GF-D8 (cell line): Measurements from ENCODE around the gene FFAR3.
"Not testable (repeated sequence)": the region's sequence is repeated elsewhere in the genome, so short reads cannot be mapped to it uniquely, and the experiment has no call there.

Source experiments
- DNase-seq: peaks from one replicate; lab custom pipeline; 2025; lab: John Stamatoyannopoulos, UW

FFAR3 gene

DNA sequence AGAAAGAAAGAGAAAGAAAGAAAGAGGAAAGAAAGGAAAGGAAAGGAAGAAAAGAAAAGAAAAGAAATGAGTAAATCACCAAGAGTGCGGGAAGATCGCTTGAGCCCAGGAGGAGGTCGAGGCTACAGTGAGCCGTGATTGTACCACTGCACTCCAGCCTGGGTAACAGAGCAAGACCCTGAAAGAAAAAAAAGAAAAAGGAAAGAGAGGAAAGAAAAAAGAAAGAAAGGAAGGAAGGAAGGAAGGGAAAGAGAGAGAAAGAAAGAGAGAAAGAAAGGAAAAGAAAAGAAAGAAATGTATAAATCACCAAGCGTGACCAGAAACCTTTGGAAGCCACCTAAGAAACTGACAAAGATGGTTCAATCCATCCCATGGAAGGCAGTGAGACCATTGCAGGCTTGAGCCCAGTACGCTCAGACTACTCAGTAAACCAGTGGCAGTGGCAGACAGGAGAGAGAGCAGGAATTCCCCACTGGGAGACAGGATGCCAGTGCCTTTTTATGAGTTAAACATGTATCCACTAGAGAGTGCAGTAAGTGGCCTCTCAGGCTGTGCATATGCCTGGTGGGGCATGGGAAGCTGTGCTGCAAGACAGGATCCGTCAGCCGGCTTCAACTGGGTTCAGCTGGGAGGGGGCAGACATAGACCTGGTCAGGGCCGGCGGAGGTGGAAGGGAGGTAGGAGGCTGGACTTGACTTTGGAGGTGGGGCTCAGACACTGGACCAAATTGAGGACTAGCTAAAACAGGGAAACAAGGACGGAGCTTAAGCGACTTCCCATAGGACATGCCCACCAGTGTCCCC, 17.4 kb downstream of the FFAR3 start:
- DNase-seq, result no peak

DNA sequence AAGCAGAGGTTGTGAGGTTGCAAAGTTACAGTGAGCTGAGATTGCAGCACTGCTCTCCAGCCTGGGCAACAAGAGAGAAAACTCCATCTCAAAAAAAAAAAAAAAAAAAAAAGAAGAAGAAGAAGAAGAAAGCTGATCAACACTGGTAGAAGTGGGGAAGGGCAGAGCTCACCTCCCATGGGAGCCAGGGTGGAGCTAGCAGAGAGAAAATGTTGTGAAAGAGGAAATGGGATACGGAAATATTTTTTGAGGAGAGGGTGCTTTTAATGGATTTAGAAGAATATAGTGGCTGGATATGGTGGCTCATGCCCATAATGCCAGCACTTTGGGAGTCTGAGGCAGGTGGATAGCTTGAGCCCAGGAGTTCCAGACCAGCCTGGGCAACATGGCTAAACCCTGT, 19.4 kb downstream of the FFAR3 start:
- DNase-seq, result no peak

DNA sequence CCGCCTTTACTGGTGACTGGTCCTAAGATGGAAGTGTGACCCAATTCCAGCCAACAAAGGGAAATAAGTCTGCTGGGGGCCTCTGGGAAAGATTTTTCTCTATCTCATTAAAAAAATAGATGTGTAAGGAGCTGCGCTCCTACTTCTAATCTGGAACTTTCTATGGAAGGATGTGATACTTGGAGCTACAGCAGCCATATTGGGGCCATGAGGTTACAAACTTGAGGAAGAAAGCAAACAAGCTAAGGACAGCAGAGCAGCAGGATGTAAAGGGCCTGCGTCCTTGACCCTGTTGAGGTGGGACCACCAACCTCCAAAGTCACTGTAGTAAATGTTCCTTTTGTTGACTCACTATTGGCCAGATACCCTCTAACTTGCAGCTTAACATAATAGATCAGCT, 20.1 kb downstream of the FFAR3 start:
- no peak for DNase-seq

DNA sequence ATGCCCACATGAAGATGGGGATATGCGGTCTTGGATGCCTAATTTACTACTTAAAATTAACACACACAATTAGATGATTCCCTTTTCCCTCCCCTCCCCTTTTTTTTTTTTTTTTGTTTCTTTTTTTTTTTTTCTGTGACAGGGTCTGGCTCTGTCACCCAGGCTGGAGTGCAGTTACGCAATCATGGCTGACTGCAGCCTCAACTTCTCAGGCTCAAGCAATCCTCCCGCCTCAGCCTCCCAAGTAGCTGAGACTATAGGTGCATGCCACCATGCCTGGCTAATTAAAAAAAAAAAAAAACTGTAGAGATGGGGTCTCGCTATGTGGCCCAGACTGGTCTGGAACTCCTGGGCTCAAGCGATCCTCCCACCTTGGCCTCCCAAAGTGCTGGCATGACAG, 21.3 kb downstream of the FFAR3 start:
- not testable (repeated sequence) for DNase-seq

DNA sequence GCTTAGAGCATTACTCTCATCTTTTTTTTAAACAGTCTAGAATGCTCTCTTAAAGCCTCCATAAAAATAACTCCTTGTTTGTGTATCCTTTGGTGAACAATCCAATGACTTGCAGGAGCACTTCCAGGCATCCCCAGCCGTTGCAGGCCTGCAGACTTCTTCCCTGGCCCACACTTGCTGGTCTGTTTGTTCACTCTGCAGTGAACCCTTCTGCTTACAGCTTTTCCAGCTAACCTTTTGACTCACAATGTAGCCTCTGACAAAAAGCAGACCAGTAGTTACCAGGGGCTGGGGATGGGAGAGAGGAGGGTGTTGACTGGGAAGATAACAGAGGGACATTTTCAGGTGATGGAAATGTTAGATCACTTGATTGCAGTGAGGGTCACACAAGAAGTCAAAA, 21.7 kb downstream of the FFAR3 start:
- no peak for DNase-seq

DNA sequence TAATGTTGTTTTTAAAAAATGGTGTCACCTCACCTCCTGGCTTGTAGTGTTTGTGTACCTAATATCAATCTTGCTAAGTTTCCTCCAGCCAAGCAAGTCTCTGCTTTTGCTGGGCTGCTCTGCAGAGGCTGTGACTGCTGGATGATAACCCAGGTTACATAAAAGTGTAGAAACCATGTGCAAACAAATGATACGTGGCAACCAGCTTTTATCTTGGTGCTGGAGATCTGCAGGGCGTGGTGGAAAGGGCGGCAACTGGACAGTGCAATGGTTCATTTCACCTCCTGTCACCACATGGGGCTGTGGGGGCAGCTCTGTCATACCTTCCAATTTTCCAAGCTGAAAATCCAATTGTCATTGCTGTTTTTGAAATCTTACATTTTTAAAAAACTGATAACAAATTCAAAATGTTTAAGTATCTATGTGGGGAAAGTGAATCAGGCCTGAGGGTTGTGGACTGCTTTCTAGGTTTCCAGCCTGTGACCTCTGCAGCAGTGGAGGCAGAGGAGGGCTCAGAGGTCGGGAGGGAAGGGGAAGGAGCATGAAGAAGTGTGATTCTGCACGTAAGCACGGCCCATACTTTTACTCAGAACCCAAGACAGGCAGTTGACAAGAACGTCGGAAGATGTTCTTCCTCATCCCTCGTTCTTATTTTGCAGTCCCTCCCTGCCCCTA, 22.3 kb downstream of the FFAR3 start:
- DNase-seq, result no peak

DNA sequence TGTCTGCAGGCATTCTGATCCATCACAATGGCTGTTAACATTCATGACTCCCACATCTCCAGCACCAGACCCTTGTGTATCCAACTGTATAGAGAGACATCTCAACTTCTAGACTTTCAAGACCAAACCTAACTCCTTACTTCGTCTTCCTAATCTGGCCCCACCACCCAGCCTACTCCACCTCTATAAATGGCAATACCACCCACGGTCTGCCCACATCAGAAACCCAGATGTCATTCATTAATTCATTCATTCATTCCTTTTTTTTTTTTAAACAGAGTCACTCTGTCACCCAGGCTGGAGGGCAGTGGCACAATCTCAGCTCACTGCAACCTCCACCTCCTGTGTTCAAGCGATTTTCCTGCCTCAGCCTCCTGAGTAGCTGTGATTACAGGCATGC, 23.1 kb downstream of the FFAR3 start:
- DNase-seq, result no peak

DNA sequence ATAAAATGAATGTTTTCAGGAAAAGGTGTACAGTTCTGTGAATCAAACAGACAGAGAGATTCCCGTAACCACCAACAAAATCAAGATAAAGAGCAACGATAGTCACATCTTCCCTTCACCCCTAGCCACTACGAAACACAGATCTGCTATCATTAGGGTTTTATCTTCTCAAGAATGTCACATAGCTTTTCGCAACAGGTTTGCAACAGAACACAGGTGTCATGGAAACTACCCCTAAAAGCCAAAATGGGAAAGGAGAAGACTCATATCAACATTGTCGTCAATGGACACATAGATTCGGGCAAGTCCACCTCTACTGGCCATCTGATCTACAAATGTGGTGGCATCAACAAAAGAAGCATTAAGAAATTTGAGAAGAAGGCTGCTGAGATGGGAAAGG, 23.7 kb downstream of the FFAR3 start:
- DNase-seq, result no peak

DNA sequence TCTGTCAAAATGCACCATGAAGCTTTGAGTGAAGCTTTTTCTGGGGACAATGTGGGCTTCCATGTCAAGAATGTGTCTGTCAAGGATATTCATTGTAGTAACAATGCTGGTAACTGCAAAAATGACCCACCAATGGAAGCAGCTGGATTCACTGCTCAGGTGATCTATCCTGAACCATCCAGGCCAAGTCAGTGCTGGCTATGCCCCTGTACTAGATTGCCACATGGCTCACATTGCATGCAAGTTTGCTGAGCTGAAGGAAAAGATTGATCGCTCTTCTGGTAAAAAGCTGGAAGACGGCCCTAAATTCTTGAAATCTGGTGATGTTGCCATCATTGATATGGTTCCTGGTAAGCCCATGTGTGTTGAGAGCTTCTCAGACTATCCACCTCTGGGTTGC, 25.3 kb downstream of the FFAR3 start:
- DNase-seq, result no peak

DNA sequence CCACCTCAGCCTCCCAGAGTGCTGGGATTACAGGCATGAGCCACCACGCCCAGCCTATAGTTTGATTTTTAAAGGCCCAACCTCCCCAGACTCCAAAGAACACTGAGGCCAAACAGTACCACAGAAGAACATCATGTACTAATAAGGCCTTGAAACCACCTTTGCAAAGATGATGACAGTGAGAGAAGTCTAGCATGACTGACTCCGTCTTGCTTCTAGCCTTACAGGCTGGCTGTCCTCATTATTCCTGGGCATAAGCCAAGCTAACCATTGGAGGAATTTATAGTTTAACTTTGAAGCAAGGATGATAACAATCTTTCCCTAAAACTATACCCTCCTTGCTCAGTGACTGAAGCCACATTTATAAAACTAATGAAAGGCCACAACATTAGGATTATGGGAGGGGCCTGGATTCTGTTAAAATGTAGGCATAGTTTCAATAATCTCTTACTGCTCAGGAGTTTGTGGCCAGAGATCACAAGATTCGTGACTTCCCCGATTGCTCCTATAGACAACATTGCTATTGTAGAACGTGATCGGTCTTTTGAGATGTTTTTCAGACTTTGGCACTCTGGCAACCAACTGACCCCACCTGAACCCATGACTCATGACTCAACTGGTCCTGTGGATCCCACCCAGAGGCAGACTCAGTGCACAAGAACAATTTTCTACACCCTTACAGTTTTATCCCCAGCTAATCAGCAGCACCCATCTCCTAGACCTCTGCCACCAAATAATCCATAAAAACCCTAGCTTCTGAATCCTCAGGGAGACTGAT, 30.2 kb downstream of the FFAR3 start:
- DNase-seq, result no peak

DNA sequence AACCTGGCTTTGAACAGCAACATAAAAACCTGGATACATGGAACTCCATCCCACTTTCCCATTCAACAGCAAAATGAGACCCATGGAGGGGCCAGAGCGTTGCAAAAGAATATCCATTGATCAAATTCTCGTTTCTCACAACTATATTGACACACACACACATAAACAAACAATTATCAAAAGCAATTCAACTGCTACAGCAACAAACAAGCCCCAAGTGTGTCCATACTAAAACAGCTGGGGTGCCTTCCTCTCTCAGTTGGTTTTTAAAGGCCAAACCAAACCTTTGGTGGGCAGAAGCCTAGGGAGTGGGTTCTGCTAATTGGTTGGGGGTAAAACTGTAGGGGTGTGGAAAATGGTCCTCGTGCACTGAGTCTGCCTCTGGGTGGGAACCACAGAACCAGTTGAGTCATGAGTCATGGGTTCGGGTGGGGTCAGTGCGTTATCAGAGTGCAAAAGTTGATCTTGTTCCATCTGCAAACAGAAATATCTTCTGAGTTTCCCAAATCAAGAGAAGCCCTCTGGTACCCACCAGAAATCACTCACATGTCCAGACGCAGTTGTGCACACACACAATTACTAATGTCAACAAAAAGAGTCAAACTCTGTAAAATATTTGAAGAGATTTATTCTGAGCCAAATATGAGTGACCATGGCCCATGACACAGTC, 31.1 kb downstream of the FFAR3 start:
- DNase-seq, result no peak

DNA sequence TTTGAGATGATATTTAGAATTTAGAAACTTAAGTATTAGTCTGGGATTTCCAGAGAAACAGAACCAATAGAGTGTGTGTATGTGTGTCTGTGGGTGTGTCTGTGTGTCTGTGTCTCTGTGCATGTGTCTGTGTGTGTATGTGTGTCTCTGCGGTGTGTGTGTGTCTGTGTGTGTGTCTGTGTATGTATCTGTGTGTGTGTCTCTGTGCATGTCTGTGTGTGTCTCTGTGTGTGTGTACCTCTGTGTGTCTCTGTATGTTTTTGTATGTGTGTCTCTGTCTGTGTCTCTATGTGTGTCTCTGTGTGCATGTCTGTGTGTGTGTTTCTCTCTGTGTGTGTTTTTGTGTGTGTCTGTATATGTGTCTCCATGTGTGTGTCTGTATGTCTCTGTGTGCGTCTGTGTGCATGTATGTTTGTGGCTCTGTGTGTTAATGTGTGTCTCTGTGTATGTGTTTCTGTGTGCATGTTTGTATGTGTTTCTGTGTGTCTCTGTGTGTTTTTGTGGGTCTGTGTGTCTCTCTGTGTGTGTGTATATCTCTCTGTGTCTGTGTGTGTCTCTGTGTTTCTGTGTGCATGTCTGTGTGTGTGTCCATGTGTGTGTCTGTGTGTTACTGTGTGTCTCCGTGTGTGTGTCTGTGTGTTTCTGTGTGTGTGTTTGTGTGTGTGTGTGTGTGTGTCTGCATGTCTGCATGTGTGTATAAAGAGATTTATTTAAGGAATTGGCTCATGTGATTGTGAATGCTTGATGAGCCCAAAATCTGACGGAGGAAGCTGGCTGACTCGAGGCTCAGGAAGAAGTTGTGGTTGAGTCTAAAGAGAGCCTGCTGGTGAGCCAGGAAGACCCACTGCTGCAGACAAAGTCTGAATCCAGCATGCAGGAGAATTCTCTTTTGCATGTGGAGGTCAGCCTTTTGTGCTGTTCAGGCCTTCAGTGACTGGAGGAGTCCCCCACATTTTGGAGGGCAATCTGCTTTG, 34.8 kb downstream of the FFAR3 start:
- no peak for DNase-seq

DNA sequence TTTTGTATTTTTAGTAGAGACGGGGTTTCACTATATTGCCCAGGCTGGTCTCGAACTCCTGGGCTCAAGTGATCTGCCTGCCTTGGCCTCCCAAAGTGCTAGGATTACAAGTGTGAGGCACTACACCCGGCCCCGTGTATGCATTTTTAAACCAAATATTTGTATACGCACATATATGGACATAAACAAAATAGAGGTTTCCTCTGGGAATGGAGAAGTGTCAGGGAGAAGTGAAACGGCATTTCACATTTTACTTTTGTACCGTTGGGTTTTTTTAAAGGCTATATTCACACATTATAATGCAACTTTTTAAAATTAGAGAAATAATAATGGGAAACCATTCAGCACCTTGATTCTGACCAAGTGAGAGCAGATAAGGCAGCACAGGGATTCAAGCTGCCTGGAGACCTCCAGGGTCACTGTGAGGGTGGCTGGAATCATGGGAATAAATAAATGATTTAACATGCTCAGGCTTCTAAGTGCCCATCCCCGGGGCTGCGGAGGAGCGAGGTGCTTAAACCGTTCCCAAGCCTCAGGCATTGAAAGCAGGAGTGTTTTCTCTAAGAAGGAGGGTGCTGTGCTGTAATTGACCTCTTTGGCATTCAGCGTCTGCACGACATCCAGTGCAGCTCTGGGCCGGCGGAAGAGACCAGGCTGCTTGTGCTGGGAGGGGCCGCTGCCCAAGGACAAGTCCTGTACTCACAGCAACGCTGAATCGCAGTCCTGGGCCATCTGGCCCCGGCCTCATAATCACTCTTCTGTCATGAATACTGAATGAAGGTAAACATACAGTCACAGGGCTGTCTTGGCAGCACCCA, 37.3 kb downstream of the FFAR3 start:
- no peak for DNase-seq

DNA sequence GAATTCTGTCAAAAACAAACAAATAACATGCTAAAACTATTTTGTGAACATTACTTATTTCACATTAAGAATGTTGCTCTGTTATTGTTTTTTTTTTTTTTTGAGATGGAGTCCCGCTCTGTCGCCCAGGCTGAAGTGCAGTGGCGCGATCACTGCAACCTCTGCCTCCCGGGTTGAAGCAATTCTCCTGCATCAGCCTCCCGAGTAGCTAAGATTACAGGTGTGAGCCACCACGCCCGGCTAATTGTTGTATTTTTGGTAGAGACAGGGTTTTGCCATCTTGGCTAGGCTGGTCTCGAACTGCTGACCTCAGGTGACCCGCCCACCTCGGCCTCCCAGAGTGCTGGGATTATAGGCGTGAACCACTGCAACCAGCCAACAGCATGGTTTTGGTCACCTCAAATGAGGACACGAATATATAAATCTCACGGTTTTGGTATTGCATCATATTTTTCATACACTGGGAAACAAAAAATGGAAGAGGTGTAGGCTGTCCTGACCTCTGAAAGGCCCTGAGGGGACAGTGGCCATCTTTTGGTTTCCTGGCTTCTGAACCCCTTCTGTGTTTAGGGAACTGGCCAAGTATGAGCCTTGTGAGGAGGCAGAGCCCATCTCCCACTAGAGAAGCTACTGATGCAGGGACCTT, 38.1 kb downstream of the FFAR3 start:
- no peak for DNase-seq

DNA sequence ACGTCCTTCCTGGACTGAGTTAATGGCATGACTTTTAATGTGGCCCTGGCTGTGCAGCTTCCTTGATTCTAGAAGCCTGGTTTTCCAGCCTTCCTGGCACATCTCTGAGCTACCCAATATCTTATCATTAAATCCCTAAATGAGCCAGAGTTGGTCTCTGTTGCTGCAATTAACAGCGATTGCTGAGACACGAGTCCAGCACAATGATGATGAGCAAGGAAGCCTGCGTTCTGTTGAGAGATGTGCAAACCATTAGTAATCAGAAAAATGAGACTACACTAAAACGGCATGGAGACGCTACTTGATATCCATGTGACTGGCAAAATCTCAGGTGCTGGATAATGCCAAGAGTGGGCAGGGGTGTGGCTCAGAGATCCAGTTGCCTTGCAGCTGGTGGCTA, 38.8 kb downstream of the FFAR3 start:
- no peak for DNase-seq

DNA sequence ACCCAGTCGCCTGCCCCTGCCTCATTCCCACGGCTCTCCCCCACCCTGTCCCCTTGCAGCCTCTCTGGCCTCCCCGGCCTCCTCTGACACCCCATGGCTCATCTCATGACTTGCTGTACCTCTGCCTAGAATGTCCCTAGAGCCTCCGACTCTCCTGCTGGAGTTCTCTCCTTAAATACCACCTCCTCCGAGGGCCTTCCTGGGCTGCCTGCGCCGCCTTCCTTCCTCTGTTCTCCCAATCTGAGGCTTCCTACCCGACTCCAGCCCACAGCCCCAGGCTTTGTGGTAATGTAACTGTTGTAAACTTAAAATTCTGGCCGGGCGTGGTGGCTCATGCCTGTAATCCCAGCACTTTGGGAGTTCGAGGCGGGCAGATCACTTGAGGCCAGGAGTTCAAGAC, 40.3 kb downstream of the FFAR3 start:
- no peak for DNase-seq

DNA sequence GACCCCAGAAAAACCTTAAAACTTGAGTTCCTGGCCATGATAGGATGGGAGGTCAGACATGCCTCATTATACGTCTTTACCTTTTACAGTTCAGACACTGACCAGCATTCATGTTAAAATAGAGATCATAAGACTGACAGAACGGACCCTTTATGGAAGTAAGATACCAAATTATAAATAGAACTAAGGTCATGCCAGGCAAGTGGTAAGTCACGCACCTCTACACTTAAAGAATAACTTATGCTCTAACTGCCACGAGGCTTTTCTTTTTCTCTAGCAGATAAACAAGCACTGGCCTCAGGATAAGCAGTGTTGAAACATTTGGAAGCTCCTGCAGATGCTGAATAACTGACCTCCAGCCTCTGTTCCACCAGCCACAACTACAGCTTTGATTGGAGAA, 41.0 kb downstream of the FFAR3 start:
- no peak for DNase-seq

DNA sequence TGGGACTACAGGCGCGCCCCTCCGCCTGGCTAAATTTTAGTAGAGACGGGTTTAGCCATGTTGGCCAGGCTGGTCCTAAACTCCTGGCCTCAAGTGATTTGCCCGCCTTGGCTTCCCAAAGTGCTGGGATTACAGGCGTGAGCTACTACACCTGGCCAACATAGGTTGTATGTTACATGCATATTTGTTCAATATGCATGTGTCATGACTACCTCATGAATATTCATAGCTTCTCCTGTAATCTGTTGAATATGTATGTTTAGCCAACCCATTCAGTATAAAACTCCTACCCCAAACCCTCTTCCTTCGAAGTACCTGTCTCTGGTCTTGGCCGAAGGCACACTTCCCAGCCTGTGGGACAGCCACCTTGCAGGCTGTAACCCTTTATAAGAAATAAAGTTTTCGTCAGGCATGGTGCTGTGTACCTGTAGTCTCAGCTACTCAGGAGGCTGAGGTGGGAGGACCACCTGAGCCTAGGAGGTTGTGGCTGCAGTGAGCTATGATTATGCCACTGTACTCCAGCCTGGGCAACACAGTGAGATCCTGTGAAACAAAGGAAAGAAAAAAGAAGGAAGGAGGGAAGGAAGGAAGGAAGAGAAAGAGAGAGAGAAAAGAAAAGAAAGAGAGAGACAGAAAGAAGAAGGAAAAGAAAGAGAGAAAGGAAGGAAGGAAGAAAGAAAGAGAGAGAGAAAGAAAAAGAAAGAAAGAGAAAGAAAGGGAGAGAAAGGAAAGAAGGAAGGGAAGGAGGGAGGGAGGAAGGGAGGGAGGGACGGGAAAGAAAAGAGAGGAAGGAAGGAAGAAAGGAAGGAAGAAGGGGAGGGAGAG, 41.9 kb downstream of the FFAR3 start:
- DNase-seq, result no peak

DNA sequence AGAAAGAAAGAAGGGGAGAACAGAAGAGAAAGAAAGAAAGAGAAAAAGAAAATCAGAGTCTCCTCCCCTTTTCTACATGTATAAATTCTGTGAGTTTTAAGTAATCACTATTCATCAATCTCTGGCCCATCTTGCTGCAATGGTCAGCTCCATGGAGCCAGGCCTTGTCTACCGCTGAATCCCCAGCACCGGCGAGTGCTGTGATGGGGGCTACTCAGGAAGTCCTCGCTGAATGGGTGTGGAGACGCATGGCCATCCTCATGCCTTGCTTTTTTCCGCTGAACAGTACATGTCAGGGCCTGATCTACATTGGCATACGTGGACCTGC, 42.5 kb downstream of the FFAR3 start:
- no peak for DNase-seq
